Dedifferentiated amniotic fluid mesenchymal stem cell (primary cell): ENCODE measurements around the gene RNASE7.

ENCODE experiments used
- DNase-seq: peaks from one replicate; pipeline ENCODE4 v3.0.0-alpha.2; 2016; ENCODE audit errors: extremely low spot score

RNASE7 gene

GRCh38 chr14:21043387-21043973 lies 1.3 kb downstream of the RNASE7 start:
- DNase-seq = no peak

DNA sequence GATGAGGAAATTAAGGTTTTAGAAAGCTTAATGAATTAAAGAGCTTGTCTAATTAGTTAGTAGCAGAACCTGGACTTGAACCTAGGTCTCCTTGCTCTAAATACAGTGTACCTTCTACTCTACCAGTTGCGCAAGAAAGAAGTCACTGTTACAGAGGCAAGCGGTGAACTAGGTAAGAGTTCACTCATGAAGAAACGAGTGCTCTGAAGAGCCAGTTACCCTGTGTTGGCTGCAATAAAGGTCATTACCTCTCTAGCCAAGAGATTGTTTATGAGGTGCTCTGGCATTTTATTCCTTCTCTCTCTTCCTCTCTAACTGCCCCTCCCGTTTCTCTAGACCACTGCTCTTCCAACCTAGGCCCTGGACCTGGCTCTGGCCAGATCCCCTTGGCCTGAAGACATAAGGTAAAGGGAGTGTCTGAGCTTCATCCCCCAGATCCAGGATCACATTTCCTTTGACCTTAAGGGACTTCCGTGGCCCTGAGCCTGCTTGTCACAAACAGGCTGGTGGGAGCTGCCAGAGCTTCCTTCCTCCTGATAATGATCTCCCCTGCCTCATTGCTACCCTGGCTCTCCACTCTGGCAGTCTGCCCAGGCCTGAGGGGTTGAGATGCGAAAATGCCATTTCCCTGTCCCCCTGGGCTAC lies 1.9 kb downstream of the RNASE7 start:
- no peak for DNase-seq

GRCh38 chr14:21047378-21047781 lies 5.2 kb downstream of the RNASE7 start:
- no peak for DNase-seq

DNA sequence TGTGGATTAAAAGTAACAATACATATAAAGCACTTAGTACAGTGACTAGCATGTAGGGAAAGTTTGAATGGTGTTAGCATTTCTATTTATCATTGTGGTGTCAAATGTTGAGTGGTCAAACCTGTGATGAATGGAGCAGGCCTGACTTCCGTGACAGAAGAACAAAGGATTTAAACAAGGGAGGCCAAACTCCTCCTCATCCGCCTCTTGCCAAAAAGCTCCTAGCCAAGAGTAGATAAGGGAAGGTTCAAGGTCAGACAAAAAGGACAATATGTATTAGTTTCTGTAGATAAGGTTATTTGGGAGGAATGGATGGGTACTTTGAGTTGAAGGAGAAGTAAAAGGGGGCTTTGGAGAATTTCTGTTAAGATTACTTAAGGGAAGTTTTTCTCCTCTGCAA lies 6.5 kb downstream of the RNASE7 start:
- DNase-seq = no peak

DNA sequence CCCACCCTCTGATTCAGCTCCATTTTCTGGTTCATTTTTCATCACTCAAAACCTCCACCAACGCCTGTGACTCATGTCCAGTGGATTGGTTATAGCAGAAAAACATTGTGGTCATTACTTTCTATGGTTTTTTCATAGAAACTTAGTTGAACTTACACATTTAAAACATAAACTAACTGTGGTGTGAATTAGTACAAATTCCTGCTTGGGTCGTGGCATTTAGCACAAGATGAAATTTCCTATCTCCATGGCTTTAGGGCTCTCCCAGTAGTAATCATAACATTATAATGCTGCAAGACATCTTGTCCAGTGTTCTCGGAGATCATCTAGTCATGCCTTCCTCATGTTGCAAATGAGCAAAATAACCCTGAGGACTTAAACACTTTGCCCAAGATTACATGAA lies 7.1 kb downstream of the RNASE7 start:
- no peak for DNase-seq

- DNase-seq = no peak
Measured at GRCh38 chr14:21050597-21050996, 8.4 kb downstream of the RNASE7 start.

DNA sequence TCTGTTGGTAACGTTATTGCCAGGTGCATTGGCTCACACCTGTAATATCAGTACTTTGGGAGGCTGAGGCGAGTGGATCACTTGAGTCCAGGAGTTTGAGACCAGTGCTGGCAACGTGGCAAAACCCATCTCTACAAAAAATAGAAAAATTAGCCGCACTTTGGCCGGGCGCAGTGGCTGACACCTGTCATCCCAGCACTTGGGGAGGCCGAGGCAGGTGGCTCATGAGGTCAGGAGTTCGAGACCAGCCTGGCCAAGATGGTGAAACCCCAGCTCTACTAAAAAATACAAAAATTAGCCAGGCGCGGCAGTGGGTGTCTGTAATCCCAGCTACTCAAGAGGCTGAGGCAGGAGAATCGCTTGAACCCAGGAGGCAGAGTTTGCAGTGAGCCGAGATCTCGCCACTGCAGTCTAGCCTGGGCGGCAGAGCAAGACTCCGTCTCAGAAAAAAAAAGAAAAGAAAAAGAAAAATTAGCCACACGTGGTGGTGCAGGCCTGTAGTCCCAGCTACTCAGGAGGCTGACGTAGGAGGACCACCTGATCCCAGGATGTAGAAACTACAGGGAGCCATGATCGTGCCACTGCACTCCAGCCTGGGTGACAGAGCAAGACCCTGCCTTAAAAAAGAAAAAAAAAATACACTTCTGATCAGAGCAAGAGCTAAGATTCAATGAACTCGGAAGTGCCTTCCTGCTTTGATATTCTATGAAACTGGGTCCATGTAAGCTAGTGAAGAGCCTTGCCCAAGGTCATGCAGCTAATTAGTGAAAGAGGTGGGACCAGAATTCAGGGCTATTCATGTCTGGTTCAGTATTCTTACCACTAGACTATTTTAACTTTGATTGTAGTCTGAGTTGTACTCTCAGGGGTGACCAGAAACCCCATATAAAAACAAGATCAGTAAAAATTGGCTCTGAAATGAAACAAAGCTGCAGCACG lies 11.3 kb downstream of the RNASE7 start:
- DNase-seq = no peak

GRCh38 chr14:21054123-21054767 lies 12.1 kb downstream of the RNASE7 start:
- no peak for DNase-seq

GRCh38 chr14:21054768-21055145 lies 12.6 kb downstream of the RNASE7 start:
- no peak for DNase-seq

- no peak for DNase-seq
Measured at GRCh38 chr14:21055432-21056117, 13.4 kb downstream of the RNASE7 start.

DNA sequence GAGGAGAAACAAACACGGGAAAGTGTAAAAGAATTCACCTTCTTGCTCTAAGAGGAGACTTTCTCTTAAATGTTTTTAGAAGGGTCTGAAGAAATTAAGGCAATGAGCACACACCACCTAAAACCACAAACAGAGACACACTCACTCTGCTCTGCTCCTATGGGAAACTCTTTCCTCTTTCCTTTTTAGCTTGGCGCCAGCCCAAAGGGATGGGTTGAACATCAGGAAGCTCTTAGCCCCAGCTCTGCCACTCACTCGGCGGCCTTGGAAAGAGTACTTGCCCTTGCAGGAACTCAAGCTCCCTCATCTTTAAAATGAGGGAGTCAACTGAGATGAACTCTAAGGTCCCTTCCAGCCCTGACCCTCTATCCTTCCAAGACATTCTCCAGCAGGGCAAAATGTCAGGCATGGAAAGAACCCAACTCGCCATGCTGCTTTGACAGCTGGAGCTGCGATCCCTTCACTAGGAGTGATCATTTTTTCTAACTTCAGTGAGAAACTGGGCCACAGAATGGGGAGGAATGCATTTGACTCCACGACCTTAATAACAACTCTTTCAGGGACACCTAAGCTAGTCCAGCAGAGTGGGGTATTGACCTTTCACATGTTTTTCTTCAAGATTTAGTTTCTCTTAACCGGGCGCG lies 14.5 kb downstream of the RNASE7 start:
- no peak for DNase-seq

- DNase-seq = no peak
Measured at GRCh38 chr14:21057803-21058675, 15.9 kb downstream of the RNASE7 start, which contains the start of gene RNASE8. RNASE8 (plus strand) TSS chr14:21057822; CDS start chr14:21057893, 71 bp downstream.

GRCh38 chr14:21058903-21059302 lies 16.7 kb downstream of the RNASE7 start:
- no peak for DNase-seq

GRCh38 chr14:21059842-21060613 lies 17.9 kb downstream of the RNASE7 start:
- DNase-seq = no peak

DNA sequence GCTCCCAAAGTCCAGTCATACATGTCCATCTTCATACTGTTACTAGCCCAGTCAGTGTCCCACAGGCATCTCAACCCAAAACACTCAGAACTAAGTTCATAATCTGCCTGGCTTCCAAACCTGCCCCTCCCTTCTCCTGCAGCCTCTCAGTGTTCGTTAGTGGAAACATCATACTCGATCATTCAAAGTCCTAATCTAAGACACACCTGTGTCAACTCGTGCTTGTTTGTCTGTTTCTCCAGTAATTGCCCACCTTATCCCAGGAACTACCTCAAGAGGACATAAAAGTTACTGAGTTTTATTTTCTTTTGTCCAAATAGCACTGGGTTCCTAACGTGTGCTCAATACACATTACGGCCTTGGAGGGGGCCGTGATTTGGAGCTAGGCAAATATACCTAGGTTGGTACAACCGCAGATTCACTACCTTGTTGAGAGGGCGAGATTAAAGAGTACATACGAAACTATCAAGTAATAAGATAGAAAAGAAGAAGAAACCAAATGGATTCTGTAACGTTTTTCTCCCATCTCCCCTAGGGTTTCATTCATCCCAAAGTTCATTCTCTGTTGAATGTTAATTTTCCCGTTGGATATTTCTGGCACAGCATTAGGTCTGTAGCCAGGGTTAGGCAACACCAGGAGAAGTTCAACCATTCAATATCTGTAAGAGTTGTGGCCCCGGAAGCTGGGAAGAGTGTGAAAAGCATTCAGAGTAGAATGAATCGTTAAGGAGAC lies 18.6 kb downstream of the RNASE7 start:
- no peak for DNase-seq

- no peak for DNase-seq
Measured at GRCh38 chr14:21061347-21061668, 19.1 kb downstream of the RNASE7 start.

DNA sequence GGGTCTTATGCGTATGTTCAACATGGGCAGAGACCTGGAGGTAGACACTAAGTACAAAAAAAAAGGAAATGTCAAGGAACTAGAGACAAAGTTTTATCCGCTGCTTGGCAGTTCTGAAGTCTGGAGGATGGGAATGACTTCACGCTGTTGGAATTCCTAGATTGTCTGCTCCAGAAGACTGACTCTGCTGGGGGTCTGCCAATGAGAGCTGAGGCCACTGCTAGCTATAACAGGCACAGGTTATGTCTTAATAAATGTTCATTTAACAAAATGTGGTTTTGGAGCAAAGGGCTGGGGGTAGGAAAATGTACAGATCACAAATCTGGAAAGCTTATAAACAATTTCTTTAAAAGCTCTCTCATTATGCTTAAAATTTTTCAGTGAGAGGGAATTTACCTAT lies 21.3 kb downstream of the RNASE7 start:
- peak; percentile 30 for DNase-seq

GRCh38 chr14:21066882-21067502 lies 24.8 kb downstream of the RNASE7 start:
- no peak for DNase-seq
